SK-N-SH treated with all-trans-retinoic acid at 6 μM for 48 hours (cell line): ENCODE measurements around the gene HCN4.

Experiments used
- CSRNP3 ChIP-seq: fragments of 250-450 bp; sonication (Bioruptor Pico); IDR thresholded peaks from 2 replicates; pipeline ENCODE4 v1.5.1; 2021; ENCODE audit warnings: mild to moderate bottlenecking, moderate library complexity
- GLIS3 ChIP-seq: fragments of 250-450 bp; sonication (Bioruptor Pico); IDR thresholded peaks from 2 replicates; pipeline ENCODE4 v1.5.0; 2020; ENCODE audit warnings: mild to moderate bottlenecking, moderate library complexity
- PATZ1 ChIP-seq: fragments of 250-450 bp; sonication (Bioruptor Pico); IDR thresholded peaks from 2 replicates; pipeline ENCODE4 v1.8.0; 2020; ENCODE audit warnings: mild to moderate bottlenecking, moderate library complexity, borderline replicate concordance

GRCh38 chr15:73382115-73382514 lies 13.4 kb upstream of the HCN4 start:
- TF ChIP-seq CSRNP3 (CRISPR knock-in tag) (no peak), GLIS3 (no peak), PATZ1 (no peak)
